WTC11 (cell line): ENCODE data around the gene SHFL.

Experiments
- ATF2 ChIP-seq: sonication (generic); formaldehyde crosslinking; IDR thresholded peaks from 2 replicates; pipeline ENCODE4 v1.8.1; 2022; ENCODE audit warnings: low read depth, missing genetic modification reagents, borderline replicate concordance
- CREB1 ChIP-seq: sonication (generic); formaldehyde crosslinking; IDR thresholded peaks from 2 replicates; pipeline ENCODE4 v1.8.0; 2023; ENCODE audit warnings: mild to moderate bottlenecking, missing genetic modification reagents
- CTCF ChIP-seq: fragments of 200-600 bp; IDR thresholded peaks from 2 replicates; pipeline ENCODE4 v1.8.0; 2022; ENCODE audit warnings: antibody characterized with exemption
- ETV6 ChIP-seq: sonication (generic); formaldehyde crosslinking; IDR thresholded peaks from 2 replicates; pipeline ENCODE4 v1.8.1; 2022; ENCODE audit warnings: mild to moderate bottlenecking, missing genetic modification reagents
- FOXJ3 ChIP-seq: sonication (generic); formaldehyde crosslinking; IDR thresholded peaks from 2 replicates; pipeline ENCODE4 v1.9.0; 2021; ENCODE audit warnings: missing genetic modification reagents, mild to moderate bottlenecking, borderline replicate concordance
- HMGA2 ChIP-seq: fragments of 250-450 bp; sonication (Bioruptor Pico); IDR thresholded peaks from 2 replicates; pipeline ENCODE4 v1.4.0; 2021; ENCODE audit warnings: mild to moderate bottlenecking, moderate library complexity
- NFYB ChIP-seq: sonication (generic); formaldehyde crosslinking; conservative IDR thresholded peaks from 2 replicates; pipeline ENCODE4 v1.8.0; 2022; ENCODE audit warnings: low read depth, missing genetic modification reagents
- SP1 ChIP-seq: sonication (generic); formaldehyde crosslinking; conservative IDR thresholded peaks from 2 replicates; pipeline ENCODE4 v1.8.1; 2022; ENCODE audit warnings: missing genetic modification reagents
- ZNF138 ChIP-seq: sonication (generic); formaldehyde crosslinking; conservative IDR thresholded peaks from 2 replicates; pipeline ENCODE4 v1.8.1; 2022; ENCODE audit warnings: mild to moderate bottlenecking, moderate library complexity, missing genetic modification reagents
- TF ChIP-seq, protein P1 (sequence below): sonication (generic); formaldehyde crosslinking; IDR thresholded peaks from 2 replicates; pipeline ENCODE4 v1.8.0; 2022; ENCODE audit warnings: mild to moderate bottlenecking, missing genetic modification reagents
- TF ChIP-seq, protein P2 (sequence below): sonication (generic); formaldehyde crosslinking; IDR thresholded peaks from 2 replicates; pipeline ENCODE4 v1.8.1; 2023; ENCODE audit warnings: mild to moderate bottlenecking, missing genetic modification reagents, moderate library complexity
- TF ChIP-seq, protein P3 (sequence below): sonication (generic); formaldehyde crosslinking; IDR thresholded peaks from 2 replicates; pipeline ENCODE4 v1.8.0; 2023; ENCODE audit warnings: mild to moderate bottlenecking, missing genetic modification reagents

DNA sequence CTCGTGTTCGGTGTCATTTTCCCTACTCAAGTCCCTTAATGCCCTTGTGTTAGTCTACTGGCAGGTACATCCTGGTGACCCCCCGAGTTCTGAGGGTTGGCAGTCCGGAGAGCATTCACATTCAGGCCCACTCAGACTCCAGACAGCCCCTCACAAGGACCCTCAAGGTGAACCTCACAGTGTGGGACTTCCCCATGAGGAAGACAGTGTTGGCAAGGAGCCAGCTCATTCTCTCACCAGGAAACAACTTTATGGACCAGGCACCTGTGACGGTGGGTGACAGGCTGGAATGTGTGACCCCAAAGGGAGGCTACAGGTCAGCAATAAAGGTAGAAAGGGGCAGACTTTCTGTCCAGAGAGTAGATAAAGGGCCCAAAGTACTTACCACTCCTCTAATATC, 48.3 kb upstream of the SHFL start:
- TF ChIP-seq CTCF: no peak
- TF ChIP-seq ZNF138 (CRISPR knock-in tag): no peak
- TF ChIP-seq, protein P1, sequence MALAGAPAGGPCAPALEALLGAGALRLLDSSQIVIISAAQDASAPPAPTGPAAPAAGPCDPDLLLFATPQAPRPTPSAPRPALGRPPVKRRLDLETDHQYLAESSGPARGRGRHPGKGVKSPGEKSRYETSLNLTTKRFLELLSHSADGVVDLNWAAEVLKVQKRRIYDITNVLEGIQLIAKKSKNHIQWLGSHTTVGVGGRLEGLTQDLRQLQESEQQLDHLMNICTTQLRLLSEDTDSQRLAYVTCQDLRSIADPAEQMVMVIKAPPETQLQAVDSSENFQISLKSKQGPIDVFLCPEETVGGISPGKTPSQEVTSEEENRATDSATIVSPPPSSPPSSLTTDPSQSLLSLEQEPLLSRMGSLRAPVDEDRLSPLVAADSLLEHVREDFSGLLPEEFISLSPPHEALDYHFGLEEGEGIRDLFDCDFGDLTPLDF: no peak
- no peak for TF ChIP-seq ETV6 (CRISPR knock-in tag)
- no peak for TF ChIP-seq SP1 (CRISPR knock-in tag)
- no peak for TF ChIP-seq ATF2
- TF ChIP-seq FOXJ3 (CRISPR knock-in tag): no peak
- no peak for TF ChIP-seq HMGA2 (CRISPR knock-in tag)
- no peak for TF ChIP-seq CREB1
- TF ChIP-seq NFYB (CRISPR knock-in tag): no peak
- TF ChIP-seq, protein P2, sequence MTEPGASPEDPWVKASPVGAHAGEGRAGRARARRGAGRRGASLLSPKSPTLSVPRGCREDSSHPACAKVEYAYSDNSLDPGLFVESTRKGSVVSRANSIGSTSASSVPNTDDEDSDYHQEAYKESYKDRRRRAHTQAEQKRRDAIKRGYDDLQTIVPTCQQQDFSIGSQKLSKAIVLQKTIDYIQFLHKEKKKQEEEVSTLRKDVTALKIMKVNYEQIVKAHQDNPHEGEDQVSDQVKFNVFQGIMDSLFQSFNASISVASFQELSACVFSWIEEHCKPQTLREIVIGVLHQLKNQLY: no peak
- TF ChIP-seq, protein P3, sequence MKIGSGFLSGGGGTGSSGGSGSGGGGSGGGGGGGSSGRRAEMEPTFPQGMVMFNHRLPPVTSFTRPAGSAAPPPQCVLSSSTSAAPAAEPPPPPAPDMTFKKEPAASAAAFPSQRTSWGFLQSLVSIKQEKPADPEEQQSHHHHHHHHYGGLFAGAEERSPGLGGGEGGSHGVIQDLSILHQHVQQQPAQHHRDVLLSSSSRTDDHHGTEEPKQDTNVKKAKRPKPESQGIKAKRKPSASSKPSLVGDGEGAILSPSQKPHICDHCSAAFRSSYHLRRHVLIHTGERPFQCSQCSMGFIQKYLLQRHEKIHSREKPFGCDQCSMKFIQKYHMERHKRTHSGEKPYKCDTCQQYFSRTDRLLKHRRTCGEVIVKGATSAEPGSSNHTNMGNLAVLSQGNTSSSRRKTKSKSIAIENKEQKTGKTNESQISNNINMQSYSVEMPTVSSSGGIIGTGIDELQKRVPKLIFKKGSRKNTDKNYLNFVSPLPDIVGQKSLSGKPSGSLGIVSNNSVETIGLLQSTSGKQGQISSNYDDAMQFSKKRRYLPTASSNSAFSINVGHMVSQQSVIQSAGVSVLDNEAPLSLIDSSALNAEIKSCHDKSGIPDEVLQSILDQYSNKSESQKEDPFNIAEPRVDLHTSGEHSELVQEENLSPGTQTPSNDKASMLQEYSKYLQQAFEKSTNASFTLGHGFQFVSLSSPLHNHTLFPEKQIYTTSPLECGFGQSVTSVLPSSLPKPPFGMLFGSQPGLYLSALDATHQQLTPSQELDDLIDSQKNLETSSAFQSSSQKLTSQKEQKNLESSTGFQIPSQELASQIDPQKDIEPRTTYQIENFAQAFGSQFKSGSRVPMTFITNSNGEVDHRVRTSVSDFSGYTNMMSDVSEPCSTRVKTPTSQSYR (CRISPR knock-in tag): no peak
